SK-N-SH treated with all-trans-retinoic acid at 6 μM for 48 hours (cell line): Measurements from ENCODE around the gene NKX2-3.

Experiments used
- ATAC-seq: fragments of 200-7000 bp; cut with Tn5 transposase; 3 replicates; pipeline ENCODE4 v1.9.1; 2020; ENCODE audit warnings: mild to moderate bottlenecking, moderate library complexity
- ARNTL ChIP-seq: fragments of 450-650 bp; formaldehyde crosslinking; IDR thresholded peaks from 2 replicates; pipeline ENCODE4 v1.5.0; 2020; ENCODE audit warnings: low read depth, mild to moderate bottlenecking, moderate library complexity, borderline replicate concordance
- BACH2 ChIP-seq: fragments of 250-450 bp; sonication (Bioruptor Pico); IDR thresholded peaks from 2 replicates; pipeline ENCODE4 v1.9.0; 2021; ENCODE audit warnings: mild to moderate bottlenecking, borderline replicate concordance
- CREB5 ChIP-seq: fragments of 250-450 bp; sonication (Bioruptor Pico); IDR thresholded peaks from 2 replicates; pipeline ENCODE4 v1.5.1; 2020; ENCODE audit warnings: low read depth, mild to moderate bottlenecking, moderate library complexity
- CSDC2 ChIP-seq: fragments of 250-450 bp; sonication (Bioruptor Pico); IDR thresholded peaks from 2 replicates; pipeline ENCODE4 v1.5.0; 2020; ENCODE audit warnings: mild to moderate bottlenecking, moderate library complexity
- CSRNP3 ChIP-seq: fragments of 250-450 bp; sonication (Bioruptor Pico); IDR thresholded peaks from 2 replicates; pipeline ENCODE4 v1.5.1; 2021; ENCODE audit warnings: mild to moderate bottlenecking, moderate library complexity
- ESRRG ChIP-seq: fragments of 250-450 bp; sonication (Bioruptor Pico); IDR thresholded peaks from 2 replicates; pipeline ENCODE4 v1.6.1; 2021; ENCODE audit warnings: mild to moderate bottlenecking
- GLIS3 ChIP-seq: fragments of 250-450 bp; sonication (Bioruptor Pico); IDR thresholded peaks from 2 replicates; pipeline ENCODE4 v1.5.0; 2020; ENCODE audit warnings: mild to moderate bottlenecking, moderate library complexity
- PATZ1 ChIP-seq: fragments of 250-450 bp; sonication (Bioruptor Pico); IDR thresholded peaks from 2 replicates; pipeline ENCODE4 v1.8.0; 2020; ENCODE audit warnings: mild to moderate bottlenecking, moderate library complexity, borderline replicate concordance
- RARB ChIP-seq: fragments of 250-450 bp; sonication (Bioruptor Pico); IDR thresholded peaks from 2 replicates; pipeline ENCODE4 v1.8.0; 2021; ENCODE audit warnings: mild to moderate bottlenecking, moderate library complexity
- SNAI2 ChIP-seq: fragments of 250-450 bp; sonication (Bioruptor Pico); IDR thresholded peaks from 2 replicates; pipeline ENCODE4 v1.5.0; 2020; ENCODE audit warnings: mild to moderate bottlenecking, moderate library complexity
- TCF4 ChIP-seq: fragments of 250-450 bp; sonication (Bioruptor Pico); IDR thresholded peaks from 2 replicates; pipeline ENCODE4 v1.8.0; 2021; ENCODE audit warnings: mild to moderate bottlenecking, moderate library complexity, borderline replicate concordance
- TOX ChIP-seq: fragments of 250-450 bp; sonication (Bioruptor Pico); IDR thresholded peaks from 2 replicates; pipeline ENCODE4 v1.8.0; 2021; ENCODE audit warnings: mild to moderate bottlenecking, moderate library complexity, borderline replicate concordance
- TSHZ2 ChIP-seq: fragments of 250-450 bp; sonication (Bioruptor Pico); IDR thresholded peaks from 2 replicates; pipeline ENCODE4 v1.5.0; 2020; ENCODE audit warnings: mild to moderate bottlenecking, moderate library complexity
- ZC3H10 ChIP-seq: fragments of 250-450 bp; sonication (Bioruptor Pico); IDR thresholded peaks from 2 replicates; pipeline ENCODE4 v1.5.1; 2021; ENCODE audit warnings: mild to moderate bottlenecking, moderate library complexity
- ZFP30 ChIP-seq: fragments of 450-650 bp; formaldehyde crosslinking; IDR thresholded peaks from 2 replicates; pipeline ENCODE4 v1.5.0; 2022; ENCODE audit warnings: mild to moderate bottlenecking, moderate library complexity
- ZNF565 ChIP-seq: fragments of 450-650 bp; formaldehyde crosslinking; conservative IDR thresholded peaks from 2 replicates; pipeline ENCODE4 v1.5.0; 2020; ENCODE audit warnings: low read depth, mild to moderate bottlenecking, moderate library complexity
- ZNF70 ChIP-seq: fragments of 450-650 bp; formaldehyde crosslinking; IDR thresholded peaks from 2 replicates; pipeline ENCODE4 v1.5.0; 2020; ENCODE audit warnings: mild to moderate bottlenecking, moderate library complexity
- ZNF8 ChIP-seq: fragments of 450-650 bp; formaldehyde crosslinking; IDR thresholded peaks from 2 replicates; pipeline ENCODE4 v1.5.0; 2020; ENCODE audit warnings: mild to moderate bottlenecking, moderate library complexity

The NKX2-3 gene

GRCh38 chr10:99528494-99529441 lies 4.0 kb upstream of the NKX2-3 start:
- TF ChIP-seq SNAI2, result no peak
- no peak for TF ChIP-seq PATZ1
- TF ChIP-seq ZNF70 (CRISPR knock-in tag), result no peak
- no peak for TF ChIP-seq ZC3H10 (CRISPR knock-in tag)
- TF ChIP-seq GLIS3 (CRISPR knock-in tag), result no peak
- TF ChIP-seq CSDC2, result no peak
- TF ChIP-seq ZFP30 (CRISPR knock-in tag), result no peak
- TF ChIP-seq TCF4 (CRISPR knock-in tag), result no peak
- no peak for TF ChIP-seq ZNF8
- TF ChIP-seq TSHZ2 (CRISPR knock-in tag), result no peak
- no peak for TF ChIP-seq ARNTL
- ATAC-seq, result no peak

GRCh38 chr10:99529591-99530107 lies 3.1 kb upstream of the NKX2-3 start:
- TF ChIP-seq TCF4 (CRISPR knock-in tag), result no peak
- TF ChIP-seq TSHZ2 (CRISPR knock-in tag), result no peak
- TF ChIP-seq SNAI2, result no peak
- no peak for TF ChIP-seq PATZ1
- no peak for TF ChIP-seq GLIS3 (CRISPR knock-in tag)
- no peak for TF ChIP-seq ZNF70 (CRISPR knock-in tag)
- no peak for TF ChIP-seq CREB5
- no peak for TF ChIP-seq ZNF565
- TF ChIP-seq, all 23 proteins: peak for 0

GRCh38 chr10:99530108-99531025 lies 2.4 kb upstream of the NKX2-3 start:
- ATAC-seq, result no peak
- TF ChIP-seq BACH2 (no peak), CSRNP3 (CRISPR knock-in tag) (no peak), ZNF8 (no peak), ZC3H10 (CRISPR knock-in tag) (no peak), ARNTL (no peak), TSHZ2 (CRISPR knock-in tag) (no peak), TOX (CRISPR knock-in tag) (no peak), RARB (CRISPR knock-in tag) (no peak), ESRRG (CRISPR knock-in tag) (no peak)

More at GRCh38 chr10:99529591-99530107, 3.1 kb upstream of the NKX2-3 start:
- no peak for ATAC-seq
